T47D (cell line): ENCODE measurements around the gene XDH.
A peak's percentile ranks its signal among the peaks of the same experiment; 100 is the strongest.

ENCODE experiments used
- DNase-seq, 2 experiments: peaks; one replicate each; pipeline versions ENCODE4 v3.0.0 to v3.0.0-alpha.2; 2011 to 2012; ENCODE audit warnings: low read depth in 1 of 2, low spot score in 1 of 2
- JUND ChIP-seq: IDR thresholded peaks from 2 replicates; pipeline ENCODE4 v1.6.1; 2012; ENCODE audit warnings: low read depth
- in situ Hi-C: cut with HindIII; loops from 2 replicates; pipeline ENCODE4 v1.10.0; 2016; ENCODE audit warnings: low sequenced_read_pairs, low pct_unique_long_range_greater_than_20kb

The XDH gene

GRCh38 chr2:31349160-31349559, 65.4 kb downstream of the XDH start:
- no peak for DNase-seq
- TF ChIP-seq JUND: no peak
- in situ Hi-C loops: no loop called here

- DNase-seq: no peak
- in situ Hi-C loops: no loop called here
- TF ChIP-seq JUND: no peak
These were observed 65.9 kb downstream of the XDH start for GRCh38 chr2:31348618-31349017.

- TF ChIP-seq JUND: no peak
- in situ Hi-C loops: no loop called here
- no peak for DNase-seq
These were observed 66.8 kb downstream of the XDH start for GRCh38 chr2:31347750-31348149.

GRCh38 chr2:31347319-31347718, 67.2 kb downstream of the XDH start:
- in situ Hi-C loops: no loop called here
- no peak for DNase-seq
- no peak for TF ChIP-seq JUND

- TF ChIP-seq JUND: no peak
- no peak for DNase-seq
- in situ Hi-C loops: no loop called here
These were observed 70.1 kb downstream of the XDH start for GRCh38 chr2:31344447-31344846.

GRCh38 chr2:31341351-31341750, 73.2 kb downstream of the XDH start:
- in situ Hi-C loops: no loop called here
- no peak for TF ChIP-seq JUND
- no peak for DNase-seq

- no peak for DNase-seq
- in situ Hi-C loops: no loop called here
- TF ChIP-seq JUND: no peak
These were observed 74.8 kb downstream of the XDH start for GRCh38 chr2:31339696-31340095.

GRCh38 chr2:31337860-31338259, 76.7 kb downstream of the XDH start:
- no peak for TF ChIP-seq JUND
- no peak for DNase-seq
- in situ Hi-C loops: no loop called here

- DNase-seq: no peak
- in situ Hi-C loops: no loop called here
These were observed 77.3 kb downstream of the XDH start for GRCh38 chr2:31337197-31337596.

GRCh38 chr2:31335921-31336585, 78.5 kb downstream of the XDH start:
- no peak for DNase-seq
- TF ChIP-seq JUND: no peak
- in situ Hi-C loops: no loop called here

More at GRCh38 chr2:31337197-31337596, 77.3 kb downstream of the XDH start:
- no peak for TF ChIP-seq JUND

- no peak for DNase-seq
- in situ Hi-C loops: no loop called here
These were observed 80.1 kb downstream of the XDH start for GRCh38 chr2:31334311-31335026.

GRCh38 chr2:31333527-31334183, 80.9 kb downstream of the XDH start:
- peak; percentile 54 to 77 for DNase-seq
- in situ Hi-C loops: no loop called here
- no peak for TF ChIP-seq JUND

More at GRCh38 chr2:31334311-31335026, 80.1 kb downstream of the XDH start:
- no peak for TF ChIP-seq JUND

- no peak for DNase-seq
- TF ChIP-seq JUND: no peak
- in situ Hi-C loops: no loop called here
These were observed 81.5 kb downstream of the XDH start for GRCh38 chr2:31333046-31333445.
